ENCODE data around the gene RIN1. TPM values are rescaled to one million over a fixed set of nuclear protein-coding genes. Genes with fewer than 3 reads are reported as not detected.

Gene RIN1
- total RNA-seq, 1 donor from 2014 or later: 1.0 TPM

DNA sequence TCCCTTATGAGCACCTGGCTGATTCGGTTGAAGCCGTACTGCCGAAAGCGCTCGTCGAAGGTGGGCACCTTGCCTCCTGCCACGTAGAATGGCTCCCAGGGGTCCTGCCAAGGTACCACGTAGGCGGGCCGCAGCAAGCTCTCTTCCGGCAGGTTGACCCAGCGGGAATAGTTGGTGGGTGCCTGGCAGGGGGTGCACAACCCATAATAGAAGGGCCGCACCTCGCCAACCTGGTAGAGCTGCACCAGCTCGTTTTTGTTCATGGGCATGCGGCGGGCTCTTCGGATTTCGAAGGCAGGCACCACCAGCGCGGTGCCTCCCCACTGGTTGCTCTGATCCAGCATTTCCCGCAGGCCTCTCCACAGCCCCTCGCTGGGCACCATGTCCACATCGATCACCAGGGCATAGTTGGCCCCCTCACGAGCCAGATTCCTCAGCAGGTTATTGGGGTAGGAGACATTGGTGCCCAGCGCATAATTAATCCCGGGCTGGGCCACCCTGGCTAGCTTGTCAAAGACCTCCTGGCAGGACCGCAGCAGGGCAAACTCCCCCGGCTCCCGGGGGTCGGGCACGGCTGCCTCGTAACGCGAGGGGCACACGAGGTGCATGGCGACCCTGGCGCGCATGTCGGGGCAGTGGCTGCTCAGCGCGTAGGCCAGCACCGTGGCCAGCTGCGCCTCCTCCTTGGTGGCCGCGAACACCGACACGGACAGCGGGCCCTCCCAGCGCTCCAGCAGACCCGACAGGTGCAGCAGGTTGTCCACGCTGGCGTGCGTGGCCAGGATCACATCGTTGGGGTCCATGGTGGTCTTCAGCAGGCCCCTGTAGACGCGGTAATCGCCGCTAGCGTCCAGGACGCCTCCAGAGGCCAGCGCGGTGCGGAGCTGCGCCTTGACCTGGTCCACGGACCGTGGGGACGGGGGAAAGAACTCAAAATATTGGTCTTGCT lies 10.5 kb upstream of the RIN1 start:
- Histone ChIP-seq H3K36me3 (peaks cover 11% of the 10 kb centered on the region), H3K27me3 (ENCODE audit: low read depth) (no peaks in the 10 kb centered on the region), H3K9me3 (replicated peaks) (no peaks in the 10 kb centered on the region), H3K27ac (replicated peaks) (peak overlapping the region; percentile 97), H3K4me3 (peak overlapping the region; percentile 89), H3K4me1 (peaks cover 55% of the 10 kb centered on the region)
- TF ChIP-seq CTCF (IDR thresholded peaks at IDR 0.05; ENCODE audit: borderline replicate concordance): no peak
- intact Hi-C loops (cut with micrococcal nuclease): no loop called here
- DNase-seq: no peak

DNA sequence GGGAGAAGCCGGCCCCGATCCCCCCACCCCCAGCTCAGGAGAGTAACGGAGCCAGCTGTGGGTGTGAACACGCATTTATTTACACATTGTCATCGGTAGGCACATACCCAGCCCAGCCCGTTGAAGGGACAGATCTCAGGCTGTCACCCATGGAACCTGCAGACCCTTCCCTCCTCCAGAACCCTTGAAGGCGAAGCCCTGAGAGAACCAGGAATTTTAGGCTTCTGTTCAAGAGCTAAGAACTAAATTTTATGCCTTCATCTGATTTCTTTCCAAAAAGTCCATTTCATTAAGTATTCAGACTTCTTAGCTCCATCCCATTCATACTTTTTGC lies 9.0 kb upstream of the RIN1 start:
- TF ChIP-seq CTCF (IDR thresholded peaks at IDR 0.05; ENCODE audit: borderline replicate concordance): no peak
- DNase-seq: no peak
- H3K4me1 ChIP-seq: peaks cover 55% of the 10 kb centered on the region
- H3K36me3 ChIP-seq: peaks cover 26% of the 10 kb centered on the region
- no peaks in the 10 kb centered on the region for H3K27me3 ChIP-seq (ENCODE audit: low read depth)
- no peaks in the 10 kb centered on the region for H3K9me3 ChIP-seq (replicated peaks)
- peak overlapping the region; percentile 97 for H3K27ac ChIP-seq (replicated peaks)
- peak overlapping the region; percentile 89 for H3K4me3 ChIP-seq
- intact Hi-C loops (cut with micrococcal nuclease): no loop called here

DNA sequence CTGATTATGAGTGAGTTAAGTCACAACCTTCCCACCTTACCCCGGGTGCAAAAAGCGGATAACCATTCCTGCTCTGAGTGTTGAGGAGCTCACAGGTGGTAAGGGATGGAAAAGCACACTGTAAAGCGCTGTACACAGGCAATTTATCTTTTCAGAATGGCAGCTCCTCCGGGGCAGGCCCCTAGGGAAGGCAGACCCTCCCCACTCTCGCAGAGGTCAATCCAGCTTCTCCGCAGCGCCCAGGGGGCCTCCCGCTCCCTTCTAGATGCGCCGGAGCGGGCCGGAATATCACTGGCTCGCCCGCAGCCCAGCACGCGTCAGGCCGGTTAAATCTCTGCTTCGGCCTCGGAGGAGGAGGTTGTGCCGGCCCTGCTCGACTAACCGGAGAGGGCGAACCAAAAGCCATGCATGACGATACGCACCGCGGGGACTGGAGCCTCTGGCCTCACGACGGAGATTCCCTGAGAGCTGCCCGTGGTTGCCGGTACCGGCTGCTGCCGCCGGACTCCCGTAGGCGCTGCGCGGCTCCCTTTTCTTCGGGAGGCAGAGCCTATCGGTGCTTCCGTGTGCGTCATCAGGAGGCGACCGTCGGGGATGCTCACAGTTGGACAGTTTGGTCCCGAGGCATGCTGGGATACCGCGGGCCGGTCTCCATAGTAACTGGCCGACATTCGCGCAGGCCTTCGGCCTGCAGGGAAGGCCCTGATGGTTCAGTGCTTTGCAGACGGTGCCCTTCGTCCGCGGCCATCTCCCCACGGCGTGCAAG lies 8.5 kb upstream of the RIN1 start, which contains the start of gene BRMS1:
Gene BRMS1 (minus strand): TSS at position 555 of the 766 bp plus-strand sequence. CDS start 2,870 bp downstream, outside the sequence.
- Histone ChIP-seq H3K9me3 (replicated peaks) (no peaks in the 10 kb centered on the region), H3K27me3 (ENCODE audit: low read depth) (no peaks in the 10 kb centered on the region), H3K36me3 (peaks cover 31% of the 10 kb centered on the region), H3K4me1 (peaks cover 55% of the 10 kb centered on the region), H3K4me3 (peak within 1 kb of the TSS; percentile 89), H3K27ac (replicated peaks) (peak within 1 kb of the TSS; percentile 97)
- intact Hi-C loops (cut with micrococcal nuclease): no loop called here
- peak; percentile 99 for DNase-seq
- peak; percentile 43 for TF ChIP-seq CTCF (IDR thresholded peaks at IDR 0.05; ENCODE audit: borderline replicate concordance)

DNA sequence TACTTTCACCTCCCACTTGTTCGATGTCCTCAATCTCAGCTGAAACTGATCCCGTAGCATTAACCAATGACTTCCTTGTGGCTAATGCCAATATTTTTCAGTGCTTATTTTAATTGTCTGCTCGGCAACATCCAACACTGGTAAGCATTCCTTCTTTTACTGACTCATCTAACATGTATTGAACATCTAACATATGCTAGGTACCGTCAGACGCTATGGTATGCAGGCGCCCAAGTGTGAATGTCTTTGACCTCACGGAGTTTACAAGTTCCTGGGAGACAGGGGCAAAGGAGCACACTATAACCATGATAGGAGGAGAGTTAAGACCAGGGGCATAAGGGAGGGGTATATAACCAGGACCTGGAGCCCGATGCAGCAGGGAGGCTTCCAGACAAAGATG lies 6.9 kb upstream of the RIN1 start:
- Histone ChIP-seq H3K27me3 (ENCODE audit: low read depth) (no peaks in the 10 kb centered on the region), H3K4me3 (no peak overlapping the region), H3K4me1 (peaks cover 51% of the 10 kb centered on the region), H3K9me3 (replicated peaks) (no peaks in the 10 kb centered on the region), H3K36me3 (peaks cover 47% of the 10 kb centered on the region), H3K27ac (replicated peaks) (no peak overlapping the region)
- intact Hi-C loops (cut with micrococcal nuclease): no loop called here
- DNase-seq: no peak
- no peak for TF ChIP-seq CTCF (IDR thresholded peaks at IDR 0.05; ENCODE audit: borderline replicate concordance)

GRCh38 chr11:66341502-66342126 lies 5.4 kb upstream of the RIN1 start:
- H3K4me3 ChIP-seq: no peak overlapping the region
- no peaks in the 10 kb centered on the region for H3K9me3 ChIP-seq (replicated peaks)
- H3K27ac ChIP-seq (replicated peaks): no peak overlapping the region
- H3K27me3 ChIP-seq (ENCODE audit: low read depth): no peaks in the 10 kb centered on the region
- no peak for DNase-seq
- peaks cover 43% of the 10 kb centered on the region for H3K4me1 ChIP-seq
- no peak for TF ChIP-seq CTCF (IDR thresholded peaks at IDR 0.05; ENCODE audit: borderline replicate concordance)
- intact Hi-C loops (cut with micrococcal nuclease): no loop called here
- H3K36me3 ChIP-seq: peaks cover 58% of the 10 kb centered on the region
